ENCODE results near the gene ZSWIM1. TPM values are rescaled to one million over a fixed set of nuclear protein-coding genes. Genes with fewer than 3 reads are reported as not detected.

ZSWIM1 gene
- total RNA-seq, 1 donor from 2014 or later, result 7.9 TPM

DNA sequence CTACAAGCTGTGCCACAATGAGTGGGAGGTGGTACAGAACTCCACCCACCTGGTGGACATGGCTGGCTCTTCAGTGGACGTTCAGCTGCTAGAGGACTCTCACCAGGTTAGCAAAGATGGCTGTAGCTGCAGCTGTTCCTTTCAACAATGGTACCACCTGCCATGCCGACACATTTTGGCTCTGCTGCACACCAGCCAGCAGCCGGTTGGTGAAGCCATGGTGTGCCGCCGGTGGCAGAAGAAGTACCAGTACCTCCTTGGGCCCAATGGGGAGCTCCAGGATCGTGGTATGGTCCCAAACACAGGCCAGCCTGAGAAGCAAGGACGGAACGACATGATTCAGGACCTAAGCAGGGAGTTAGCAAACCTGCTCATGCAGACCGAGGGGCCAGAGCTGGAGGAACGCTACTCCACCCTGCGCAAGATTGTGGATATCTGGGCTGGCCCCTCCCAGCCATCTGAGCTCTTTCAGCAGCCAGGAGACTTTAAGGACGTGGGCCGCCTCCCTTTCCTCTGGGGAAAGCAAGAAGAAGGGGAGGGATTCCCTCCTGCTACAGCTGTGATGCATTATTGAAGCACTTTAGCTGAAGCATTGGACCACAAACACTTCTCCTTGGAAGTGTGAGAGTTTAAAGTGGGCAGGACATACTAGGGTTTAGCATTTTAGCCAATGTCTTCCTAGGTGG lies 2.8 kb upstream of the ZSWIM1 start:
- DNase-seq (ENCODE audit: low spot score), result no peak
- Mint-ChIP-seq H3K27me3 (ENCODE audit: low read depth) (no peaks in the 10 kb centered on the region), H3K4me1 (ENCODE audit: low read depth) (peaks cover 17% of the 10 kb centered on the region), H3K4me3 (ENCODE audit: unreplicated experiment) (no peak overlapping the region), H3K9me3 (ENCODE audit: low read depth) (no peaks in the 10 kb centered on the region), H3K36me3 (ENCODE audit: low read depth) (peaks cover 8% of the 10 kb centered on the region), H3K27ac (ENCODE audit: unreplicated experiment) (no peak overlapping the region)
- TF ChIP-seq, protein P1, sequence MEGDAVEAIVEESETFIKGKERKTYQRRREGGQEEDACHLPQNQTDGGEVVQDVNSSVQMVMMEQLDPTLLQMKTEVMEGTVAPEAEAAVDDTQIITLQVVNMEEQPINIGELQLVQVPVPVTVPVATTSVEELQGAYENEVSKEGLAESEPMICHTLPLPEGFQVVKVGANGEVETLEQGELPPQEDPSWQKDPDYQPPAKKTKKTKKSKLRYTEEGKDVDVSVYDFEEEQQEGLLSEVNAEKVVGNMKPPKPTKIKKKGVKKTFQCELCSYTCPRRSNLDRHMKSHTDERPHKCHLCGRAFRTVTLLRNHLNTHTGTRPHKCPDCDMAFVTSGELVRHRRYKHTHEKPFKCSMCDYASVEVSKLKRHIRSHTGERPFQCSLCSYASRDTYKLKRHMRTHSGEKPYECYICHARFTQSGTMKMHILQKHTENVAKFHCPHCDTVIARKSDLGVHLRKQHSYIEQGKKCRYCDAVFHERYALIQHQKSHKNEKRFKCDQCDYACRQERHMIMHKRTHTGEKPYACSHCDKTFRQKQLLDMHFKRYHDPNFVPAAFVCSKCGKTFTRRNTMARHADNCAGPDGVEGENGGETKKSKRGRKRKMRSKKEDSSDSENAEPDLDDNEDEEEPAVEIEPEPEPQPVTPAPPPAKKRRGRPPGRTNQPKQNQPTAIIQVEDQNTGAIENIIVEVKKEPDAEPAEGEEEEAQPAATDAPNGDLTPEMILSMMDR (IDR thresholded peaks at IDR 0.05), result no peak

DNA sequence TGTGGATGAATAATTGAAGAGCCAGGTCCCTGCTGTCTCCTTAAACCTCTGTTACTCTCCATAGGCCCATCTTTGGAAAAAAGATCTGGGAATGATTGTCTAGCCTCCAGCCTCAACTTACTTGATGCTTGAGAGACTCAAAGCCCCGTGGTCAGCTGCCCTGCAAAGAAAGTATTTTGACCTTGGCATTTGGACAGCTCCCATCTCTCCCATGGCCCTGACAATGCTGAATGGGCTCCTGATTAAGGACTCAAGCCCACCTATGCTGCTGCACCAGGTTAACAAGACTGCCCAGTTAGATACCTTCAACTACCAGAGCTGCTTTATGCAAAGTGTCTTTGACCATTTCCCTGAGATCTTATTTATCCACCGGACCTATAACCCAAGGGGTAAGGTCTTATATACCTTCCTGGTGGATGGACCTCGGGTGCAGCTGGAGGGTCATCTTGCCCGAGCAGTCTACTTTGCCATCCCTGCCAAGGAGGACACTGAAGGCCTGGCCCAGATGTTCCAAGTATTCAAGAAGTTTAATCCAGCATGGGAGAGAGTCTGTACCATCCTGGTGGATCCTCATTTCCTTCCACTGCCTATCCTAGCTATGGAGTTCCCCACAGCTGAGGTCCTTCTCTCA lies 1.6 kb downstream of the ZSWIM1 start:
- Mint-ChIP-seq H3K9me3 (ENCODE audit: low read depth) (no peaks in the 10 kb centered on the region), H3K36me3 (ENCODE audit: low read depth) (peaks cover 6% of the 10 kb centered on the region), H3K27me3 (ENCODE audit: low read depth) (no peaks in the 10 kb centered on the region), H3K27ac (ENCODE audit: unreplicated experiment) (peak overlapping the region; percentile 19), H3K4me3 (ENCODE audit: unreplicated experiment) (peak overlapping the region; percentile 50), H3K4me1 (ENCODE audit: low read depth) (peaks cover 26% of the 10 kb centered on the region)
- TF ChIP-seq, protein P1 (IDR thresholded peaks at IDR 0.05), result no peak
- no peak for DNase-seq (ENCODE audit: low spot score)

DNA sequence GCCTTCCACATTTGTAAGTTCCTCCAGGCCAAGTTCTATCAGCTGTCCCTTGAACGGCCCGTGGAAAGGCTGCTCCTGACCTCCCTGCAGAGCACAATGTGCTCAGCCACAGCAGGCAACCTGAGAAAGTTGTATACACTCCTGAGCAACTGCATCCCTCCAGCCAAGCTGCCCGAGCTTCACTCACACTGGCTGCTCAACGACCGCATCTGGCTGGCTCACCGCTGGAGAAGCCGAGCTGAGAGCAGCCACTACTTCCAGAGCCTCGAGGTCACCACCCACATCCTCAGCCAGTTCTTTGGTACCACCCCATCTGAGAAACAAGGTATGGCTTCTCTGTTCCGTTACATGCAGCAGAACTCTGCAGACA lies 2.1 kb downstream of the ZSWIM1 start:
- Mint-ChIP-seq H3K9me3 (ENCODE audit: low read depth) (no peaks in the 10 kb centered on the region), H3K4me3 (ENCODE audit: unreplicated experiment) (no peak overlapping the region), H3K27ac (ENCODE audit: unreplicated experiment) (no peak overlapping the region), H3K4me1 (ENCODE audit: low read depth) (peaks cover 26% of the 10 kb centered on the region), H3K27me3 (ENCODE audit: low read depth) (no peaks in the 10 kb centered on the region), H3K36me3 (ENCODE audit: low read depth) (peaks cover 6% of the 10 kb centered on the region)
- no peak for DNase-seq (ENCODE audit: low spot score)
- TF ChIP-seq, protein P1 (IDR thresholded peaks at IDR 0.05), result no peak

DNA sequence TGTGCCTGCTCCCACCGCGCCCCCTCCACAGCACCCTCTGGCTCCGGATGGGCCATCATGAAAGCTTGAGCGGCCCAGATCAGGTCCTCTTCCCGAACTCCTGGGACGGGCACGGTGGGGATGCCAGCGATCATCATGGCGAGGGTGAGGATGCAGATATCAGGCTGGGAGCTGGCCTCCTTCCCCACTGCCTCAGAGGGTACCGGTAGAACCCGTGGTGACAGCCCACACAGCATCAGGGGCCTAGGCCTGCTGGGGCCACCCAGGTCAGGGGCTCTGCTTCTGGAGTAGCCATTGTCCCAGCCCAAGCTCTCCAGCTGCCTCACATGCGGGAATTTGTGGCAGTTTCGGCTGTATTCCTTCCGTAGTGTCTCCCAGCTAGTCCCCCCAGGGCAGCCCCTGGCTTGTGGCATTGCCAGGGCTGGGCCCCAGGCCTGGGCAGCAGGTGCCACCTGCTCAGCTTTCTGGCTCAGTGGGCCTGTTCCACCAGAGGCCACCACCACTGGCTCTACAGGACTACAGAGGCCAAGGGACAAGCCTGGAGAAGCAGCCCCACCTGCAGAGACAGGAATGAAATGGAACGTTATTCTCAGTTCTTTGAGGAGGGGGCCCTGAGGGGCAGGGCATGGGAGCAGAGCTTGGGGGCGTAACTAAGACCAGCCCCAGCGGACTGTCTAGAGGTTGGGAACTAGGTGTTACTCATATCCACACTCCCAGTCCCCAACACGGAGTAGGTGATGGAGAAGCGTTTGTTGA lies 5.7 kb downstream of the ZSWIM1 start:
- no peaks in the 10 kb centered on the region for H3K9me3 Mint-ChIP-seq (ENCODE audit: low read depth)
- H3K4me3 Mint-ChIP-seq (ENCODE audit: unreplicated experiment), result no peak overlapping the region
- no peak overlapping the region for H3K27ac Mint-ChIP-seq (ENCODE audit: unreplicated experiment)
- H3K4me1 Mint-ChIP-seq (ENCODE audit: low read depth), result peaks cover 24% of the 10 kb centered on the region
- TF ChIP-seq, protein P1 (IDR thresholded peaks at IDR 0.05), result no peak
- H3K36me3 Mint-ChIP-seq (ENCODE audit: low read depth), result peaks cover 6% of the 10 kb centered on the region
- no peak for DNase-seq (ENCODE audit: low spot score)
- no peaks in the 10 kb centered on the region for H3K27me3 Mint-ChIP-seq (ENCODE audit: low read depth)

DNA sequence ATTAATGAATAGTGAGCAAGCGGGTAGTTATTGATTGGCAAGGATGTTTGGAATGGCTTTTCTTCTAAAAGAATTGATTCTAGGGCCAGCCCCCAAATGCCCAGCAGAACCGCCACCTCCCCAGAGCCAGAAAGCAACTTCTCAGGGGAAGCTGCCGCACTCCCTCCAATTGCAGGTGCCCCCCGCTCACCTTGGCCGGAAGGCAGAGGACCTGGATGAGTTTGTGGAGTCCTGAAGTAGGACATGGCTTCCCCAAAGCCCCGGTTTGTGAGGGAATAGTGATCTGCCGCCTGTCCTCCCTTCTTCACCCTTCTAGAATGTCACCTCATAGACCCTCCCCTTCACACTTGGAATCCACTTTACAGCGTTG lies 6.3 kb downstream of the ZSWIM1 start, which contains the start of gene SPATA25:
Gene SPATA25 (minus strand): TSS at position 277 of the 370 bp plus-strand sequence. CDS start 32 bp downstream, at position 245.
- DNase-seq (ENCODE audit: low spot score), result no peak
- Mint-ChIP-seq H3K27me3 (ENCODE audit: low read depth) (no peaks in the 10 kb centered on the region), H3K36me3 (ENCODE audit: low read depth) (peaks cover 6% of the 10 kb centered on the region), H3K4me3 (ENCODE audit: unreplicated experiment) (no peak within 1 kb of the TSS), H3K9me3 (ENCODE audit: low read depth) (no peaks in the 10 kb centered on the region), H3K4me1 (ENCODE audit: low read depth) (peaks cover 24% of the 10 kb centered on the region), H3K27ac (ENCODE audit: unreplicated experiment) (no peak within 1 kb of the TSS)
- TF ChIP-seq, protein P1 (IDR thresholded peaks at IDR 0.05), result no peak
